Measurements from ENCODE around the gene LRRC8D. TPM values are rescaled to one million over a fixed set of nuclear protein-coding genes. Genes with fewer than 3 reads are reported as not detected.

Gene LRRC8D
- total RNA-seq, 2 donors from 2014 or later = 9.0 to 10.9 TPM

DNA sequence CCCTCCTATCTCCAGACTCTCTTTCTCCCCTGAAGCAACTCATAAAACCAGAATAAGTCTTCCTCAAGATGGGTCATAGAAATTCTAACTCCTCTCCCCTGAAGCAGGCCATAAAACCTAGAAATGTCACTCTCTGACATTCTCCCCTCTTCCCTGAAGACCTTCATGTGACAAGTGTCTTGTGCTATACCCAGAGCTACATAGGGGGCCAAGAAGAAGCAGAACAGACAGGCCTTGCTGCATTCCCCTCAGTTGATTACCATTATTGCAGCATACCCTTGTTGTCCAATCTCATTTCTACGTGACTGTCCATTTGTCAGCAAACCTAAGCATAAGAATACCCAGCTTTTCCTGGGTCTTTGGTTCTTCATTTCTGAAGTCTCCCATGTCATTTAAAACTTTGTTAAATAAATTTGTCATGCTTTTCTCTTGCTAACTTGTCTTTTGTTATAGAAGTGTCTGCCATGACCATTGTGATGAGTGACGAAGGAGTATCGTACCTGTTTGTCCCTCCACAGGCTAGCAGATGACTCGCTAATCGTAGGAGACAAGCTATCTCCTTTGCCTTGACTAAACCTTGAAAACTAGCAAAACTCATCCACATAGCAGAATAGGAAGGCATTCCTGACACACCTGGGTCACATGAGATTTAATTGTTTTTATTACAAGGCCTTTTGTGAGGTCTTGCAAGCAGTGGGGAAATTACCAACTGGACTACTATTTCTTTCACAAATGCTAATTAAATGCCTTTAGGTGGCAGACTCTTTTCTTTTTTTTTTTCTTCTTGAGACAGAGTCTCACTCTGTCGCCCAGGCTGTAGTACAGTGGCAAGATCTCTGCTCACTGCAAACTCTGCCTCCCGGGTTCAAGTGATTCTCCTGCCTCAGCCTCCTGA is 134.7 kb downstream of the LRRC8D start:
- TF ChIP-seq CTCF (IDR thresholded peaks at IDR 0.05) = no peak
- H3K9me3 ChIP-seq = no peaks in the 10 kb centered on the region
- H3K27me3 ChIP-seq = no peaks in the 10 kb centered on the region
- H3K4me3 ChIP-seq = no peak overlapping the region
- H3K36me3 ChIP-seq = no peaks in the 10 kb centered on the region
- no peak overlapping the region for H3K27ac ChIP-seq
- DNase-seq (ENCODE audit: low spot score) = no peak
- H3K4me1 ChIP-seq = no peaks in the 10 kb centered on the region

GRCh38 chr1:89957107-89957506 is 136.3 kb downstream of the LRRC8D start:
- Histone ChIP-seq H3K36me3 (no peaks in the 10 kb centered on the region), H3K4me1 (no peaks in the 10 kb centered on the region), H3K9me3 (no peaks in the 10 kb centered on the region), H3K27me3 (no peaks in the 10 kb centered on the region), H3K27ac (no peak overlapping the region), H3K4me3 (no peak overlapping the region)
- no peak for TF ChIP-seq CTCF (IDR thresholded peaks at IDR 0.05)
- DNase-seq (ENCODE audit: low spot score) = no peak

GRCh38 chr1:89958851-89959654 is 138.2 kb downstream of the LRRC8D start:
- DNase-seq (ENCODE audit: low spot score) = no peak
- no peak for TF ChIP-seq CTCF (IDR thresholded peaks at IDR 0.05)
- H3K4me1 ChIP-seq = no peaks in the 10 kb centered on the region
- H3K9me3 ChIP-seq = no peaks in the 10 kb centered on the region
- no peak overlapping the region for H3K27ac ChIP-seq
- no peak overlapping the region for H3K4me3 ChIP-seq
- H3K27me3 ChIP-seq = no peaks in the 10 kb centered on the region
- H3K36me3 ChIP-seq = no peaks in the 10 kb centered on the region

DNA sequence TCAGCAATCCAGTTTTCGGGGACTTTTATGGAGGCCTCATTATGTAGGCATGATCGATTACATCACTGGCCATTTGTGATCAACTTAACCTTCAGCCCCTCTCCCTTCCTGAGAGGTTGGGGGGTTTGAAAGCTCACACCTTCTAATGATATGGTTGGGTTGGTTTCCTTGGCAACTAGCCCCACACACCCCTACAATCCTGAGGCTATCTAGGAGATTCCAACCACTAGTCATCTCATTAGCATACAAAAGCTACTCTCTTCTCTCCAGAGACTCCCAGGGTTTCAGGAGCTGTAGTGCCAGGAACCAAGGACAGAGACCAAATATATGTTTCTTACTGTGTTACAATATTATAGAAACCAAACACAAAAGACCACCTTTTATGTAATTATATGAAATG is 138.9 kb downstream of the LRRC8D start:
- Histone ChIP-seq H3K27ac (no peak overlapping the region), H3K4me1 (no peaks in the 10 kb centered on the region), H3K9me3 (no peaks in the 10 kb centered on the region), H3K27me3 (no peaks in the 10 kb centered on the region), H3K4me3 (no peak overlapping the region), H3K36me3 (no peaks in the 10 kb centered on the region)
- no peak for DNase-seq (ENCODE audit: low spot score)
- TF ChIP-seq CTCF (IDR thresholded peaks at IDR 0.05) = no peak

DNA sequence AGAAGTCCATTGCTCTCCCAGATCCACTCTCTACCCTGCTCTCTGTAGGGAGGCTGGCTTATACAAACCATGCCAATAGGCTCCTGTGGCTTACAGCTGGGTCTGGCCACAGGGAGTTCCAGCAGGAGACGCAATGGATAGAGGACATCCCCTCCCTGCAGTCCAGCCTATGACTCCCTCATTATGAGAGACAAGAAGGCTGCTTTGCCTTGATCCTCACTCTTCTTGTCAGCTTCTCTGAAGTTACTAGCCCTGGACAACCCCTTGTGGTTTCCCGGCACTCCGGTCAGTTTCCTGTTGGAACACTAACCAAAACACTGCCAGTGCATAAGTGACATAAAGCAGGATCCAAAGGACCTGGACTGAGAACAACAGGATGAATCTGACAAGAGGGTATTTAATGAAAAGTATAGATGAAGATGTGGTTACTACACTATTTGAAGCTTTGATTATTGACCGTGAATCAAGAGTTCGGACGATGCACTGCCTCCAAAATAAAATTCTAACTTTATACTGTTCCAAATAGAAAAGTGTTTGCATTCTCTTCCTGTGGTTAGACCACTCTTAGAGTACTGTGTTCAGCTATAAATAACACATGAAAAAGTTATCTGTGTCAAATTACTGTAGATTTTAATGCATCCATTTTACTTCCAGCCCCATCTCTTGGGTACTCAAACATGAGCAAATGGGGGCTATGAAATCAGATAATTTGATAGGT is 141.4 kb downstream of the LRRC8D start:
- DNase-seq (ENCODE audit: low spot score) = no peak
- no peaks in the 10 kb centered on the region for H3K27me3 ChIP-seq
- TF ChIP-seq CTCF (IDR thresholded peaks at IDR 0.05) = no peak
- no peak overlapping the region for H3K4me3 ChIP-seq
- no peaks in the 10 kb centered on the region for H3K9me3 ChIP-seq
- no peak overlapping the region for H3K27ac ChIP-seq
- H3K36me3 ChIP-seq = no peaks in the 10 kb centered on the region
- no peaks in the 10 kb centered on the region for H3K4me1 ChIP-seq
